ENCODE data around the gene ACSS1.

- TF ChIP-seq CTCF (IDR thresholded peaks at IDR 0.05) = no peak
- TF ChIP-seq ZFX (IDR thresholded peaks at IDR 0.05; ENCODE audit: borderline replicate concordance) = no peak
Measured at GRCh38 chr20:24962182-24962492, 95.8 kb downstream of the ACSS1 start.
